IPS-15b (cell line): ENCODE measurements around the gene RND3.

Experiments used
- H3K27me3 ChIP-seq: one replicate; pipeline ENCODE4 v1.6.1; 2013; ENCODE audit warnings: low read length; ENCODE audit not compliant: control insufficient read depth, insufficient read depth
- H3K36me3 ChIP-seq: one replicate; pipeline ENCODE4 v1.6.1; 2013; ENCODE audit warnings: low read length; ENCODE audit not compliant: control insufficient read depth, insufficient read depth
- H3K4me1 ChIP-seq: one replicate; pipeline ENCODE4 v1.6.1; 2013; ENCODE audit warnings: mild to moderate bottlenecking, low read length; ENCODE audit not compliant: control insufficient read depth, insufficient read depth
- H3K4me3 ChIP-seq: one replicate; pipeline ENCODE4 v1.5.1; 2013; ENCODE audit warnings: low read depth, low read length
- H3K9ac ChIP-seq: one replicate; pipeline ENCODE4 v1.6.1; 2013; ENCODE audit warnings: low read depth, mild to moderate bottlenecking, low read length
- H3K9me3 ChIP-seq: one replicate; pipeline ENCODE4 v1.6.1; 2013; ENCODE audit warnings: mild to moderate bottlenecking, low read length; ENCODE audit not compliant: control insufficient read depth, insufficient read depth

The RND3 gene

DNA sequence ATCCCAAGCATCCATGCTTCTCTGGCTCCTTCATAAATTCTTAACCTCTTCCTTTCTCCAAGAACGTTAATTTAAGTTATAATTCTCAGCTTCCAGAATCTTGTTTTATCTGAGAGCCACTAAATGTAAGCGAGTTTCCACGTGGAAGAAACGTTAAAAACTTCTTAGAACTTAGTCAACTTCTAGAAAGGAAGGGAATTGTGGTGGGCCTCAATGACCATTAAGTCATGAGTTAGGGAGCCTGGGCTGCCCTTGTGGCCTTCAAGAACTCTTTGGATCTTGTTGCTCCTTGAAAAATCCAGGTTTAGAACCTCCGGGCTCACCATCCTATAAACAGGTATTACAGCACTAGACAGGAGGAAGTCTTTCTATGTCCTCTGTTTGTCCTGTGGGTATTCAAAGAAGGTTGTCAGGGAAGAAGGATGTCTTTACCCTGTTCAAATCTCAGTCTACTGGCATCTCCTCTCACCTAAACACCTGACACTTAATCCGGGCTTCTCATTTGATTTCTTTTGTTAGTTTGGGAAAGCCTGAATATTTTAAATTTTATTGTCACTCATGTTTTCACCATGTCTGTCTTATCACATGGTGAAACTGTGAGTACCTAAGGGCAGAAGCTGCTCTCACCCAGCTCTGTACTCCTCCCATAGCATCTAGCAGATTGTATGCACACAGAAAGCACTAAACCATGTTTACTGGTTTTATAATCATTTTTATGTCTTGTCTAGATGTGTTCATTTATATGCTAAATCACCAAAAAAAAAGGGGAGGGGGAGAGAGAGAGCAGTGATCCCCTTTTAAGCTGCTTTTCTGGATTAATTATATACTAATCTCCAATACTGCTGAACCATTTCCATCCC is 6.3 kb downstream of the RND3 start:
- no peak overlapping the region for H3K9ac ChIP-seq
- H3K36me3 ChIP-seq: no peaks in the 10 kb centered on the region
- H3K4me1 ChIP-seq: peaks cover 19% of the 10 kb centered on the region
- H3K9me3 ChIP-seq: no peaks in the 10 kb centered on the region
- no peak overlapping the region for H3K4me3 ChIP-seq
- H3K27me3 ChIP-seq: peaks cover 10% of the 10 kb centered on the region

GRCh38 chr2:150480241-150480640 is 7.2 kb downstream of the RND3 start:
- no peaks in the 10 kb centered on the region for H3K36me3 ChIP-seq
- H3K4me1 ChIP-seq: peaks cover 19% of the 10 kb centered on the region
- no peak overlapping the region for H3K9ac ChIP-seq
- H3K9me3 ChIP-seq: no peaks in the 10 kb centered on the region
- peaks cover 10% of the 10 kb centered on the region for H3K27me3 ChIP-seq
- H3K4me3 ChIP-seq: no peak overlapping the region

GRCh38 chr2:150479075-150479915 is 8.2 kb downstream of the RND3 start:
- peaks cover 17% of the 10 kb centered on the region for H3K4me1 ChIP-seq

DNA sequence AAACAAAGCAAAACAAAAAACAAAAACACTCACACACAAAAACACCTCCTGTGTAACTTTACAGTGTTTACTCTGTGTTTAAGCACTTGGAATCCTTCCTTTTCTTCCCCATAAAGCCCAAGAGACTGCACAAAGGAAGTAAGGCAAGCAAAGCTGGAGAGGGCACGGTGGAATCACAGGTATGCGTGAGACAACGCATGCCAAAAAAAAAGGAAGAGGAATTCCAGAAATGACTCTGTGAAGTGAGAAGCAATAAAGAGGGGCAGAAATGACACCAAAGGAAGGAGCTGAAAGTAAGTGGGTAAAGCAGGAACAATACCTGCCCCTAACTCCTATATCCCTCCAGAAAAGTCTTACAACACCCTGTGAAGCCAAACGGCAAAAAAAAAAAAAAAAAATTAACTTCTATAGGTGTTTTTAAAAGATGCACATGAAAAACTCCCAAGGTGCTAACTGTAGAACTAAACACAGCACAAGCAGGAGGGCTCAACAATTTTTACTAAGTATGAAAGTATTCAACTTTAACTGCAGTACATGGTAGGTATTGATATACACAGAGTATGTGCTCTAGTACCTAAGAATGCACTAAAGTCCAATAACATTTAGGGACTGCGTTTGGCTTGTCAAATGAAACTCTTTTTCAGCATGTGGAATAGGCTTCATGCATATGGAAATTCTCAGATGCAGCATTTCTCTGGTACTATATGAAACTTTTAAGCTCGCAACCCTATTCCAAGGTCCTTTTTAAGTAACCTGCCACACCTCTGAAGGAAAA is 9.1 kb downstream of the RND3 start:
- Histone ChIP-seq H3K9me3 (no peaks in the 10 kb centered on the region), H3K27me3 (no peaks in the 10 kb centered on the region), H3K4me3 (no peak overlapping the region), H3K4me1 (peaks cover 17% of the 10 kb centered on the region), H3K9ac (no peak overlapping the region), H3K36me3 (peaks cover 1% of the 10 kb centered on the region)

More at GRCh38 chr2:150479075-150479915, 8.2 kb downstream of the RND3 start:
- H3K9me3 ChIP-seq: no peaks in the 10 kb centered on the region
- H3K36me3 ChIP-seq: no peaks in the 10 kb centered on the region
- no peak overlapping the region for H3K9ac ChIP-seq
- H3K4me3 ChIP-seq: no peak overlapping the region
- H3K27me3 ChIP-seq: peaks cover 3% of the 10 kb centered on the region

DNA sequence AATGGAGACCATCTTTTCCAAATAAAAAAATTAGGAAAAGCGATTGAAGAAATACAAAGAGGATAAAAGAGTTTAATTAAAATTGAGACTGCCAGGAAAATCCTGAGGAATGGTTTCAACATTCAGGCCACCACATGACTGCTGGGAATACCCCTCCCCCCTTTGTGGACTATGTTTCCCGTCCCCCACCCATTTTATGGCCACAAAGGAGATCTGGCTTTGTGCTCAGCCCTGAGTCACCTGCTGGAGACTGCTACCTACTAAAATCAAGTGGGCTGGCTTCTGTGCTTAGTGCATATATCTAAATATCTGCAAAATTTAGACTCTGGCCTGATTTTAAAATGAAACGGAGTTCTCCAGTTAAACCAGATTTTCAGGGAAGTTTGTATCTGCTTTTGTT is 10.1 kb downstream of the RND3 start:
- no peak overlapping the region for H3K9ac ChIP-seq
- no peaks in the 10 kb centered on the region for H3K9me3 ChIP-seq
- no peaks in the 10 kb centered on the region for H3K27me3 ChIP-seq
- H3K4me3 ChIP-seq: no peak overlapping the region
- H3K36me3 ChIP-seq: peaks cover 4% of the 10 kb centered on the region
- peaks cover 16% of the 10 kb centered on the region for H3K4me1 ChIP-seq

DNA sequence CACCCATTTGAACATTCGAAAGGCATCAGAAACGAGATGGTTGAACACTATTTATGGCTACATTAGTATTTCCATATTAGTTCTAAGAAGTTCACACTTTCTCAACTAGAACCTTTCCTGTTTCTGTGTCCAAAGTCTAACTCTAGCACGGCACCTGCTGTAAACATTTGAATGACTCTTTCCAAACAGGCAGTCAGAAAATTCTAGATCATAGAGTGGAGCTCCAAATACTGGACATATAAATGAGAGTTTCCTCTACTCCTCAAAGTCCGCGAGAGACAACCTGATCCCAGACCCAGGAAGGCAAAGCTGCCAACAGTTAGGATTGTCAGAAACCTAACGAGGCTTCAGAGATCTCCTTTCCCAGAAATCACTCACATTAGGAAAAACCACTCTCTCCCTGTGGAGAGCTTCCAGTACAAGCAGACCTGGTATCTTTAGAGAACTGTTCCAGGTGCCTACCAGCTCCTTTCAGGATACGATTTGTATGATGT is 10.6 kb downstream of the RND3 start:
- Histone ChIP-seq H3K36me3 (peaks cover 4% of the 10 kb centered on the region), H3K4me3 (no peak overlapping the region), H3K4me1 (peaks cover 13% of the 10 kb centered on the region), H3K27me3 (no peaks in the 10 kb centered on the region), H3K9me3 (no peaks in the 10 kb centered on the region), H3K9ac (no peak overlapping the region)

DNA sequence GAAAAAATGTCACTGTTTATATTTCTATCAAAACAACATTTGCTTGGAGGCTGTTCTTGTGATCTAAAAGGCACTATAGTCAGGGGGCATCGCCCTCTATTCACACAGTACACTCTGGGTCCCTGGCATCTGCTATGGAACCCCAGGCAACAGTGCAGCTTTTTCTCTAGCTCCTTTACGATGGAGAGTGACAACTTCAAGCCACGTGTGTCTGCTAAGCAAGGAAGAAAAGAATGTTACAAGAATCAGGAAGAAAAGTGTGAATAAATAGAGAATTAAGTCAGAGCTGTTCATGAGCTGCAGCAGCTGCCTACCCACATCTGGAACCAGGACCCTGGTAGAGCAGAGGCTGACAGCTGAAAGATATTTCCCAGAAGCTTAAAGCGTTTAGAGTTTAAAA is 11.2 kb downstream of the RND3 start:
- Histone ChIP-seq H3K27me3 (no peaks in the 10 kb centered on the region), H3K9me3 (no peaks in the 10 kb centered on the region), H3K4me1 (peaks cover 13% of the 10 kb centered on the region), H3K4me3 (no peak overlapping the region), H3K36me3 (peaks cover 6% of the 10 kb centered on the region), H3K9ac (no peak overlapping the region)

DNA sequence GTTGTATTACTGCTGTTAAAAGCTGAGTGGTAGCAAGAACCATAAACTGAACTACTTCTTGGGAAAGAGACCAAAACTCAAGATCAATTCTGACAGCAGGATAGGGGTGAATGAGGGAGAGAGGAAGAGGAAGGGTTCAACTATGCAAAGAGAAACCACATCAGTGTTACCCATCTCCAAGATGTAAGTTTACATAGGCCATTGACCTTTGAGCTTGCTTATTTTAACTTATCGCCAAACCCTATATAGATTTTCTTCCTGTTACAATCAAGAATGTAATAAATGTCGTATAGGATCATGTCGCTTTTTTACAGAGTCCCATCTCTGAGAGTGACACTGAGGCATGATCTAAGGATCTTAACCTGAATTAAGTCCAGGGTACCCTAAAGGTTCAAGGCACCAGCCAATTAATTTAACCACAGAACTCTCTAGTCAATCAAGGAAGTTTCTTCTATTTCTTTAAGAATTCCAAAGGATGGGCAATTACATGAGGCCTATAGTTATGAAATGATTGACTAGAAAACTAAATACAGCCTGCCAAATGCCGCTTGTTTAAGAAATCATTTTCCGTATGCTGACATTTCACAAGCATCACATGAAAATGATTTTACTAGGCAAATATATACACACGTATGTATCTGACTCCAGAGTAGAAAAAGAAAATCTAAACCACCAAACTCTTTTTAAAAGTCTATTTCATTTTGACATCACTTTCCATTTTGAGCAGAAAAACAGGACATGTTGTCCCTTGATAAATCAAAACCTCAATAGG is 11.8 kb downstream of the RND3 start:
- Histone ChIP-seq H3K9ac (no peak overlapping the region), H3K36me3 (peaks cover 12% of the 10 kb centered on the region), H3K4me3 (no peak overlapping the region), H3K4me1 (peaks cover 13% of the 10 kb centered on the region), H3K27me3 (no peaks in the 10 kb centered on the region), H3K9me3 (no peaks in the 10 kb centered on the region)

- no peak overlapping the region for H3K9ac ChIP-seq
- H3K4me1 ChIP-seq: peaks cover 10% of the 10 kb centered on the region
- no peak overlapping the region for H3K4me3 ChIP-seq
- no peaks in the 10 kb centered on the region for H3K9me3 ChIP-seq
- peaks cover 13% of the 10 kb centered on the region for H3K36me3 ChIP-seq
- no peaks in the 10 kb centered on the region for H3K27me3 ChIP-seq
Observed at GRCh38 chr2:150474326-150475074, 13.0 kb downstream of the RND3 start.

DNA sequence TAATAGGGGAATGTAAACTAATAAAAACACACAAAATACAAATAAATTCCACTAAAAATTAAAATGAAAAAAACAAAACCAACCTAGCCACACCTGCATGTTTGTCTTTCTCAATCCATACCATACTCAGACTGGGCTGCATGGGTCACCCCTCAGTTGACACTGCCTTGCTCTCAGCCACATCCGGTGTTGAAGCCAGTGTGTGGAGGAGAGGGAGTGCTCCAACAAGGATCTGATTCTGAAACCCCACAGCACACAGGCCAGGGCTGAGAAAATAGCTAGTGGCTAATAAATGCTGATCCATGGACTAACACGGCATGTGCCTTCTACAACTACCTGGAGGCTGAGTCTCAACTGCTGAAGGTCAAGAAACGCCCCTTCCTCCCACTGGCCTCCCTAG is 13.7 kb downstream of the RND3 start:
- H3K9me3 ChIP-seq: no peaks in the 10 kb centered on the region
- H3K4me1 ChIP-seq: peaks cover 10% of the 10 kb centered on the region
- no peaks in the 10 kb centered on the region for H3K27me3 ChIP-seq
- H3K4me3 ChIP-seq: no peak overlapping the region
- peaks cover 13% of the 10 kb centered on the region for H3K36me3 ChIP-seq
- H3K9ac ChIP-seq: no peak overlapping the region
